ENCODE results near the gene RASGRF2. TPM values are rescaled to one million over a fixed set of nuclear protein-coding genes. Genes with fewer than 3 reads are reported as not detected.

RASGRF2 gene
- total RNA-seq = 10 to 100 TPM; 14.1 to 15.5 TPM

GRCh38 chr5:80959768-80960442 lies at the start of gene RASGRF2:
RASGRF2 (plus strand) TSS chr5:80960363; CDS start chr5:80960739, 376 bp downstream.
- POLR2A ChIA-PET = no interaction called here
- CTCF ChIA-PET = no interaction called here

- POLR2A ChIA-PET = no interaction called here
- CTCF ChIA-PET = no interaction called here
Measured at GRCh38 chr5:80912479-80912878, 47.7 kb upstream of the RASGRF2 start.

- CTCF ChIA-PET = no interaction called here
- POLR2A ChIA-PET = no interaction called here
Measured at GRCh38 chr5:80915716-80916115, 44.4 kb upstream of the RASGRF2 start.

GRCh38 chr5:80916676-80917075 lies 43.5 kb upstream of the RASGRF2 start:
- ChIA-PET CTCF (interaction anchor here (1.2 kb wide), 1 partner anchor 12 kb away, joined by 3 read pairs; no protein-coding TSS in a partner anchor), POLR2A (no interaction called here)

GRCh38 chr5:80917631-80918030 lies 42.5 kb upstream of the RASGRF2 start:
- POLR2A ChIA-PET = no interaction called here
- CTCF ChIA-PET = interaction anchor here (1.2 kb wide), 1 partner anchor 11 kb away, joined by 3 read pairs; no protein-coding TSS in a partner anchor

- ChIA-PET CTCF (interaction anchor here (0.6 kb wide), 1 partner anchor 131 kb away, joined by 3 read pairs; no protein-coding TSS in a partner anchor), POLR2A (no interaction called here)
Measured at GRCh38 chr5:80919678-80920196, 40.4 kb upstream of the RASGRF2 start.

- CTCF ChIA-PET = interaction anchor here (0.6 kb wide), 1 partner anchor 132 kb away, joined by 3 read pairs; no protein-coding TSS in a partner anchor
- POLR2A ChIA-PET = no interaction called here
Measured at GRCh38 chr5:80920333-80920732, 39.8 kb upstream of the RASGRF2 start.

- ChIA-PET CTCF (no interaction called here), POLR2A (interaction anchor here (0.6 kb wide), 1 partner anchor 80 kb away, joined by 5 read pairs; no protein-coding TSS in a partner anchor)
Measured at GRCh38 chr5:80921026-80921425, 39.1 kb upstream of the RASGRF2 start.

GRCh38 chr5:80925931-80926330 lies 34.2 kb upstream of the RASGRF2 start:
- ChIA-PET CTCF (no interaction called here), POLR2A (no interaction called here)

GRCh38 chr5:80926536-80926935 lies 33.6 kb upstream of the RASGRF2 start:
- CTCF ChIA-PET = no interaction called here
- POLR2A ChIA-PET = no interaction called here

GRCh38 chr5:80926979-80927656 lies 33.0 kb upstream of the RASGRF2 start:
- CTCF ChIA-PET = no interaction called here
- POLR2A ChIA-PET = no interaction called here

- ChIA-PET CTCF (interaction anchor here (1.3 kb wide), 1 partner anchor 11 kb away, joined by 3 read pairs; no protein-coding TSS in a partner anchor), POLR2A (no interaction called here)
Measured at GRCh38 chr5:80928073-80928472, 32.1 kb upstream of the RASGRF2 start.

- POLR2A ChIA-PET = no interaction called here
- CTCF ChIA-PET = no interaction called here
Measured at GRCh38 chr5:80930940-80931339, 29.2 kb upstream of the RASGRF2 start.

GRCh38 chr5:80931411-80931810 lies 28.8 kb upstream of the RASGRF2 start:
- CTCF ChIA-PET = no interaction called here
- POLR2A ChIA-PET = no interaction called here

- ChIA-PET CTCF (no interaction called here), POLR2A (no interaction called here)
Measured at GRCh38 chr5:80933036-80933435, 27.1 kb upstream of the RASGRF2 start.

GRCh38 chr5:80934751-80935150 lies 25.4 kb upstream of the RASGRF2 start:
- POLR2A ChIA-PET = no interaction called here
- CTCF ChIA-PET = no interaction called here

- ChIA-PET POLR2A (no interaction called here), CTCF (no interaction called here)
Measured at GRCh38 chr5:80935811-80936385, 24.3 kb upstream of the RASGRF2 start.

- POLR2A ChIA-PET = no interaction called here
- CTCF ChIA-PET = no interaction called here
Measured at GRCh38 chr5:80936881-80937280, 23.3 kb upstream of the RASGRF2 start.

- ChIA-PET POLR2A (interaction anchor here (0.7 kb wide), 1 partner anchor 102 kb away, joined by 5 read pairs; no protein-coding TSS in a partner anchor), CTCF (no interaction called here)
Measured at GRCh38 chr5:80937584-80938356, 22.4 kb upstream of the RASGRF2 start.

- POLR2A ChIA-PET = no interaction called here
Measured at GRCh38 chr5:80941496-80941895, 18.7 kb upstream of the RASGRF2 start.

More at GRCh38 chr5:80941496-80941895, 18.7 kb upstream of the RASGRF2 start:
- CTCF ChIA-PET = interaction anchor here (1.3 kb wide), 1 partner anchor 13 kb away, joined by 3 read pairs; no protein-coding TSS in a partner anchor
